Middle frontal gyrus (tissue), 1 donor: ENCODE measurements around the gene DRC1.

Experiments used
- DNase-seq: peaks from one replicate; pipeline ENCODE4 v3.0.0-alpha.2; 2015; ENCODE audit warnings: low spot score; ENCODE audit errors: extremely low spot score

DRC1 gene

DNA sequence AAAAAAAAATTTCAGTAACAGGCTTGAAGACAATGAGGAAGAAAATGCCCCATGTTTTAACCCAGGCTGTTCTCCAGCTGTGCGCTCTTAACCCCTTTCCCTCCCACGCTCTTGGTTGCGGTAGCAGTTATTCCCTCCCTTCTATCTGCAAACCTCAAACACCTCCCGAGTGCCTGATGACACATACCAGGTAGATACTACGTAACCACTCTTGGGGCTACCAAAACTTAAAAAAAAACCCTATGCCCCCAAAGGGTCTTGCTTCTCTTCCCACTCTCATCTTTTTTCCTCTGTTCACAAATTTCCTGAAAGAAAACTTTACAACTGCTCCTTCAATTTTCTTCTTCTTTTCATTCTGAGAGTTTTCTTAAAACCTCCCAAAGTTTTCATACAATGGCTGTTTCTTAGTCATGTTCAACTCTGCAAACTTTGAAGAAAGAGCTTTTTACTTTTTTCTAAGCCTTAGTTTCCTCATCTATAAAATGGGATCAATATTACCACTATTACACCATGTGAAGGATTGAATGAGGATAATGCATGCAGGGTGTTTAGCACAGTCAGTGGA is 4.9 kb upstream of the DRC1 start:
- no peak for DNase-seq

DNA sequence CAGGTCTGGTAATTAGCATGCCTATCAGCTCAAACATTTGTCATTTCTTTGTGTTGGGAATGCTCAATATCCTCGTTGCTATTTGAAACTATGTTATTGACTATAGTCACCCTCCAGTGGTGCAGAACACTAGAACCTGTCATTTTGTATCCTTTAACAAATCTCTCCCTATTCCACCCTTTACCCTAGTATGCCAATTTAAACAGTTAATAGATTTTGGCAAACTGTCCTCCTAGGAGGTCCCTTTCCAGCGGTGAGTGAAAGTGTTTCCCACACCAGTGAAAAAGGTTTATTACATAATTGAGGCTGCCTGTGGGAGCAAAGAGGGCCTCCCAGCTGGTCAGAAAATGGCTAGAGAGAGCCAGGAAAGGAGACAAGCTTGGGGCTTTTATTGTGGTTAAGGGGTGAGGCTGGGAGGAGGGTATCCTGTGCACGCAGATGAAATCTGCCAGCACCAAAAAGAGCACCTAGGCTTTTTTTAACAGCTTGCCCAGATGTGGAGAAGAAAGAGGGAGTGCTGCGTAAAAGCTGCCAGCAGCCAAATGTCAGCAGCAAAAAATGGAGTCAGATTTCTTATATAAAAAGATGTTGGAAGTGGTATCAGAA is 1.8 kb upstream of the DRC1 start:
- DNase-seq: no peak

DNA sequence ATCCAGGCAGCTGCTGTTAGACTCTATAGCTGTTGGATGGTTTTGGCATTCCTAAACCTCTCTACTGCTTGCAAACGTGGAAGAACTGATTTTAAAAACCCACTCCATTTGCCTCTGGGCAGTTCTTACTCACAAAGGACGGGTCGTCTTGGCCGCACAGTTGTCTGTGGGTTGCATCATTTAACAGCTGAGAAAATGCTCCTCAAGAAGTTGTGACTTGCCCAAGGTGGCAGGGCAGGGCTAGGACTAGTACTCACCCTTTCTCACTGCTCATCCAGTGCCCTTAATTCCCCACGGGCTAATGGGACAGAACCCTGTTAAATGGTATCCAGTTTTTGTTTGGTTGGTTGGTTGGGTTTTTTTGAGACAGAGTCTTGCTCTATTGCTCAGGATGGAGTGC is 997 bp upstream of the DRC1 start:
- no peak for DNase-seq

DNA sequence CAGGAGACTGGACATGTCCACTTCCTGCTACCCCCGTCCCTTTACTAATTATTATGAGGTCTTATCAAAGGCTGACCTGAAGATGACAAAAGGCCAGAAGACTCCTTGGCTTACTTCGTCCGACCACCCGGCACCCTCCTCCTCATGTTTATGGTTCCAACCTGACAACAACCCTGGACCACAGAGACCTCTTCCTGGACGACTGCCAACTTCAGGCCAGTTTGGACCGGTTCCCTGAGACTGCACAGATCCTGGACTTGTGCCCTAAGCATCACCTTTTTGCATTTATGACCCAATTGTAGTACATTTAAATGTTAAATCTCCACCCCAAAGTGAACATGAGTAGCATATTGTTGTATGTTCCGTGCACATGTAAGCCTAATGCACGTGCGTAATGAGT is 5.8 kb downstream of the DRC1 start:
- no peak for DNase-seq

DNA sequence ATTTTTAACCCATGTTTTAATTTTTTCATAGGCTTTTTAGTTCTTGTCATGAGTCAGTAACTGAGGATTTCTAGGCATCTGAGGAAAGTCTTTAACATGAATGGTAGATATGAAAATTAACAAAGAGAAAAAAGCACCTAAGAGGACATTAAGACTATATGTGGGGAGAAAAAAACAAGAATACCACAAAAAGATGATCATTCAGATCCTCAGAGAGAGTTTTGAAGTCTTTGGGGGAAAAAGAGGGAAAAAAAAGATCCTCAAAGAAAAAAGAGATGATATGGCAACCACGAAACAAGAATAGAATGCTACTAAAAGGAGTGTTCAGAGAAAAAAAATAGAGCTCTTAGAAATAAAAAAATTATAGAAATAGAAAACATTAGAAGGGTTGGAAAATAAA is 8.1 kb downstream of the DRC1 start:
- no peak for DNase-seq

DNA sequence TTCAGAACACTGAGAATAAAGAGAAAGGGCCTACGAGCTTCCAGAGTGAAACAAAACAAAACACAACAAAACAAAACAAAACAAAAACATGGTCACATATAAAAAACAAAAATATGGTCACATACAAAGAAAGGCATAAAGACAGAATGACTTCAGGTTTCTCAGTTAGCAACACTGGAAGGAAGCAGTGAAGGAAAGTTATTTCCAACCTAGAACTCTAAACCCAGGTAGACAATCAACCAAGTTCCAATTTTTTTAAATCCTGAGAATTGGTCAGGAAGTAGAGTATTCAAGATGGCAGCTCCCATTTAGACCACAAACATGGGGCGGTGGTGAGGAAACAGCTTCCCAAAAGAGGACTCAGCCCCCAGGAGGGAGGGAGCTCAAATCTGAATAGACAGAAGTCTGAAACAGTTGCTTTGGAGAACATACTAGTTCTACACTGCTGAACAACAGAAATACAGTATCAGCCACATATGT is 9.1 kb downstream of the DRC1 start:
- no peak for DNase-seq

DNA sequence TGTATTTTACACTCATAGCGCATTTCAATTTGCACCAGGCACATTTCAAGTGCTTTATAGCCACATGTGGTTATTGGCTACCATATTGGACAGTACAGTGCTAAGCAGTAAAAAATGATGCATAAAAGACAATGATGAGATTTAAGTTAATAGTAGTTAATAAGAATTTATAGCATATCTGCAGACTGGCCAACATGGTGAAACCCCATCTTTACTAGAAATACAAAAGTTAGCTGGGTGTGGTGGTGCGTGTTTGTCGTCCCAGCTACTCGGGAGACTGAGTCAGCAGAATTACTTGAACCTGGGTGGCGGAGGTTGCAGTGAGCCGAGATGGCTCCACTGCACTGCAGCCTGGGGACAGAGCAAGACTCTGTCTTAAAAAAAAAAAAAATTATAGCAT is 9.7 kb downstream of the DRC1 start:
- no peak for DNase-seq

DNA sequence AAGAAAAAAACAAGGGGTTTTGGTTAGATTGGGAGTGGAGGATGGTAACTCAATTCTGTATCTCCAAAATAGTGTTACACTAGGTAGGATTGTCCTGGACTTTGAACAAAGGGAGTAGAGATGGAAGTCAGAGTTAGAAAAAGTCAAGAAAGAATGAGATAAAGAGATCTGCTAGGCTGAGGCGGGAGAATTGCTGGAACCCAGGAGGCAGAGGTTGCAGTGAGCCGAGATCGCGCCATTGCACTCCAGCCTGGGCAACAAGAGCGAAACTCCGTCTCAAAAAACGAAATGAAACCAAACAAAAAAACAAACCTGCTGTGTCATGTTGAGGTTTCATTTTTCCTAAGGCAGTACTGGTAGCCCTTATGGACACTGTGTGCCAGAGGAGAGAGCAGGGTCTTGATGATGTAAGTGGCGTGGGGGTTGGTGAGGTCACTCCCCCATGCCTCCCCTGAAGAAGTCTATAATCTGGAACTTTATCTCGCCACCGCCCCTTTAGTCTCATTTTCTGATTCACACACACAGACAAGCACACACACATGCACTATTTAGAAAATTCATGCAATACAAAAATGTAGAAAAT is 10.5 kb downstream of the DRC1 start:
- DNase-seq: no peak

DNA sequence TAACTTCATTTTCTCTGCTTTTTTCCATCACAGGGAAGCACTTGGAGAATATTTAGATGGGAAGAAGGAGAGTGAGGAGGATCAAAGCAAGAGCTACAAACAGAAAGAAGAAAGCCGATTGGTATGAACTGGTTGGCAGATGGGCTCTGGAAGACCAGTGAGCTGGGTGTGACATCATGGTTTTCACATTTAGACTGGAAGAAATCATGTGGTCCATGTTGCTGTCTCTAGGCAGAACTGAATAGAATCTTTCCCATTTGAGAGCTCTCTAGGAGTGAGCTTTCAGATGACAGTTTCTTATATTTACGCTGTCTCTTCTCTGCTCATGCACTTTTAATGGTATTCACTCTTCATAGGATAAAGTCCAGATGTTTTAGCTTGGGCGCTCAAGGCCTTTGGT is 12.6 kb downstream of the DRC1 start:
- no peak for DNase-seq

DNA sequence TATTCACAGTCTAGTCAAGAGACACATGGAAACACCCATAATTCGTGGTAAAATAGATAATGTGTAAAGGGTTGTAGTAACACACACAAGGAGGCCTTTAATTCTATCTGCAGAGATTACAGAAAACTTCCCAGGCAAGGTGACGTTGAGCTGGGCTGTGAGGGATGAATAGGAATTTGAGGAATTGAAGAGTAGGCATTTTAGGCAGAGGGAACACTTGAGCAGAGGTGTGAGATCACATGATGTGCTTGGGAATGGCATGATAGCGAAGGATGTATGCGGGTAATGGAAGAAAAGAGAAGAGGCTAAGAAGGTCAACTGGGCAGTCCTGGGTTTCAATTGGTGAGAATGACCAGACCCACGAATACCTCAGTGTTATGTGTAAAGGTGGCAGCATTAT is 20.2 kb downstream of the DRC1 start:
- DNase-seq: no peak

DNA sequence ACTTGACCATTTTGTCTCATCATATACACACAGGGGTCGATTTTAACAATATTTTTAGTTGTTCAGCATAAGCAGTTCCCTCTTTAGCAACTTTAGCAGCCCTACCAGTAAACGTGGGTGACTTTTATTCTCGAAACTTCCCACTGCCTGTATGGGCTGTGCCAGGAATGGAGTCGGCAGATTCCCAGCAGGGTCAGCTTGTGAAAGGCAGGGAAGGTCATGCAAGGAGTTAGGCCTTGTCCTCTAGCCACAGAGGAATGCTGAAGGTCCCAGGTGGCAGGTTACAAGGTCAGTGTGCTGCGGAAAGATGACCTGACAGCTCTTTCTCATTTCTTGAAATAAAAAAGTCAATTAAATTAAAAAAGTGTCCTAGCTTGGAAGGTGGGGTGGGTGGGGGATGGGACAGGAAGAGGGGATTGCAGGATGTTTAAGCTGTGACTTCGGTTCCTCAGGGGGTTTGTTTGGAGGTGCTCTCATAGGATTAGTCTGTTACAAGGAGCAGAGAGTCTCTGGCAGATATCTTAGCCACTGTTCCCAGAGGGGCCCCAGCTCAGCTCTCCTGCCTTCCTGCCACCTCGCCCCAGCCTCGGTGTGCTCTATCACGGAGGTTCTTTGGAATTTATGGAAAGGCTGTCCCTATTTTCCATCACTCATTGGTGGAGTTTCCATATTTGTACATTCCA is 21.4 kb downstream of the DRC1 start:
- DNase-seq: no peak

DNA sequence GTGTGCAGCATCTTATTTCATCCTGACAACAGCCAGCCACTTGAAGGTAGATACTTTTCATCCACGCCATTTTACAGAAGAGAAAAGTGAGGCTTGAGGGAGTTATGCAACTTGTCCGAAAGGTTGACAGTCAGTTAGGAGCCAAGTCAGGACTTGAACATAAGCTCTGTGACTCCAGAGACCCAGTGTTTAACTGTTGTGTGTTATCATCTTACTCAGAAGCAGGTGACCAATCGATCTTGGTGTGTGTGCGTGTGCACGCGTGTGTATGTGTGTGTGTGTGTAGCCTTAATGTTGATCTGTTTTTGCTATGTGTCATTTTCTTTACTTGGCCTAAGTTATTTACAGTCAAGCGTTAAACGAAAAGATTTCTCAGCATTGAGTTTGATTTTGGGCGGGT is 22.0 kb downstream of the DRC1 start:
- no peak for DNase-seq

DNA sequence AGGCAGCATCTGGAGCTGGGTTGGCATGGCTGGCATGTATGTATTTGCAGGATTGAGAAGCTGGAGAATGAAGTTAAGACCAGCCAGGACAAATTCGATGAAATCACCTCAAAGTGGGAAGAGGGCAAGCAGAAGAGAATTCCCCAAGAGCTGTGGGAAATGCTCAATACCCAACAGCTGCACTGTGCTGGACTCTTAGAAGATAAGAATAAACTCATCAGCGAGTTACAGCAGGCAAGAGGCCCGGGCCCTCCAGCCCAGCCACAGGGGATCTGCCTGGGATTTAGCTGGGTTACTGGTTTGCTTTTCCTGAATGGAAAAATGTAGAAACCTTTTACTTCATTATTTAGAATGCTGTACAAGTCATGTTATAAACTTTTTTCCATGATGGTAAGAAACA is 22.5 kb downstream of the DRC1 start:
- no peak for DNase-seq

DNA sequence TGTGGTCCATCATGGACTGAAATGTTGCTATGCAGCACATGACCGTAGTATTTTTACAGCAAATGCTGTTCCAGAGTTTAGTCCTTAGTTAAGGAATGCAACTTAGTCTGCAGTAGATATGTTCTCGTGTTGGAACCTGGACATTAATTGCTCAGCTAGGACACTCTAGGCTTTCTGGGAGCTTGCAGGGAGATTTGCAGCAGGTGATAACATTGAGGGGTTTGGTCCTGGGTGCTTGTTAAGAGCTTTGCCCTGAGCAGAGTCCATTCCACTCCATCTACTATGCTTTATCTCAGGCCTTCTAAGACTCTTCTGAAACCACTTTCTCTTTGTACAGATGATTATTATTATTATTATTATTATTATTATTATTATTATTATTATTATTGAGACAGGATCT is 27.1 kb downstream of the DRC1 start:
- no peak for DNase-seq

DNA sequence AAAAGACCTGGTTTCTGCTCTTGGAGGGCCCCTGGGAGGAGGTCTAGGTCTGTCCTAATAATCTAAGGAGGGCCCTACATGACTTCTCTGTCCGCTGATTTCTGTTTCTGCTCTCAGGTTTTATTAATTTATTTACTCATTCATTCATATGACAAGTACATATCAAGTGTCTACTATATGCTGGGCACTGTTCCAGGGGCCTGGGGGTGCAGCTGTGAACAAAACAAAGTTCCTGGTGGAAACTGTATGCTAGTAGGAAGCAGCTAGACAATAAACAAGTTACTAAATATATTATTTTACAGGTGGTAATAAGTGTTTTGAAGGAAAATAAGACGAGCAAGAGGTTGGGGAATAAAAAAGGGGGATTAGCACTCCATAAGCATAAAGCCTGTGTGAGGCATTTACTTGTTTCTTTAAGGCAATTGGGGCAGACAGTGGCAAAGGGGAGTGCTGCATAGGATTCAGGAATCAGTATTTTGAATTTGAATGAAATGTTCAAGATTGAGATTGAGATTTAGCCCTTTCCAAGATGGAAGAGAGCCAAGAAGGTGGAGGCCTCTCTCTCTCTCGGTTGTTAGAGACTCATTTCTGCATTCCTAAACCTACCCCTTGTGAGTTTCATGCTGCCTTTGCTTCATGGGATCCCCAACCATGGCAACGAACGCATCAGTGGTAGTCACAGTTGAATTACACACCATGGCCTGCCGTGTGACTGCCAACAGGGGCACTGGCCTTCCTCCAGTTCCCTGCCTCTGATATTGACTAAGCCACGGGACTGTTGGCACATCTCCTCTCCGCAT is 28.3 kb downstream of the DRC1 start:
- no peak for DNase-seq

DNA sequence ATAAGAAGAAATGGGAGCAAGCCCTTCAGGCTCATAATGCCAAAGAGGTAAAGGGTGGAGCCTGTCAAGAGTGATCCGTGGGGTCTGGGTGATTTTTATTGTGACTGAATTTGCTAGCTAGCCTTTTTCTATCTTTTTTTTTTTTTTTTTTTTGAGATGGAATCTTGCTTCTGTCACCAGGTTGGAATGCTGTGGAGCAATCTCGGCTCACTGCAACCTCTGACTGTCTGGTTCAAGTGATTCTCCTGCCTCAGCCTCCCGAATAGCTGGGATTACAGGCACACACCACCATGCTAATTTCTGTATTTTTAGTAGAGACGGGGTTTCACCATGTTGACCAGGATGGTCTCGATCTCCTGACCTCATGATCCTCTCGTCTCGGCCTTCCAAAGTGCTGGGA is 29.1 kb downstream of the DRC1 start:
- no peak for DNase-seq

DNA sequence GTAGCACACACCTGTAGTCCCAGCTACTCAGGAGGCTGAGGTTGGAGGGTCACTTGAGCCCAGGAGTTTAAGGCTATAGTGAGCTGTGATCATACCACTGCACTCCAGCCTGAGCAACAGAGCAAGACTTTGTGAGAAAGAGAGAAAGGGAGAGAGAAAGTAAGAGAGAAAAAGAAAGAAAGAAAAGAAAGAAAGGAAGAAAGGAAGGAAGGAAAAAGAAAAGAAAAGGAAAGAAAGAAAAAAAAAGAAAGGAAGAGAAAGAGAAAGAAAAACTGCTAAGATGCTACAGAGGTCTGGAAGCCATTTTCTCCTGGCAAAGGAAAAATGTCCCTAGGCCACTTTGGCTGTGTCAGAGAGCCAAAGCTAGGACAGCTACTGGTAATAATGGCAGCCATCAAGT is 30.6 kb downstream of the DRC1 start:
- no peak for DNase-seq

DNA sequence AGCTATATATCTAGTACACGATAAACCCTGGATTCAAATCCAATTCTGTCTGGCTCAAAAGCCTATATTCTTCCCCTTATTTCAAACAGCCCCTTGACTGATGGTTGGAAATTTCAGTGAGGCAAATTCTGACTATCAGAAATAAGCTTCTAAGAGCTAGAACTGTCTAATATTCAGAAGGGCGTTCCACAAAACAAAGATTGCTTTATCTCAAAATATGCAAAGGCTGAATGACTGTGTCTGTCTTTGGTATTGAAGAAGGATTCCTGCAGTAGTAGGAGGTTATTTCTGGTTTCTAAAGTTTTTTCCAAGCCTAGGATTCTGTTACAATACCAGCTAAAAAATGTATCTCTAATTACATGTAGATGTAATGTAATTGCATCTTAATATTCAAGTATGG is 31.1 kb downstream of the DRC1 start:
- DNase-seq: no peak

DNA sequence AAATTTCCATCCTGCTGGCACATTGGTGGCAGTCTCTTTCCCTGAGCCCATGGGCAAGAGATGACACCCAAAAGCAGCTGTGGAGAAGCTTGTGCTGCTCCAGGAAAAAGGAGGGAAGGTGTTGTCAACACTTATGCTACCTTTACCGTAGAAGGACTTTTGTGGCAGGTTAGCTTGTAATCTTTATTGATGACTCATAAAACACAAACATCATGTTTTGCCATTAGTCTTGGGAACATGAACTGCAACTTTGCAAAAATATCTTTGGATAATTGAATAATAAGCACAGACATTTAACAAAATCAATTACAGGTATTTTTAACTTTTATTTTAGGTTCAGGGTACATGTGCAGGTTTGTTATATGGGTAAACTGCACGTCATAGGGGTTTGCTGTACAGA is 33.4 kb downstream of the DRC1 start:
- no peak for DNase-seq

DNA sequence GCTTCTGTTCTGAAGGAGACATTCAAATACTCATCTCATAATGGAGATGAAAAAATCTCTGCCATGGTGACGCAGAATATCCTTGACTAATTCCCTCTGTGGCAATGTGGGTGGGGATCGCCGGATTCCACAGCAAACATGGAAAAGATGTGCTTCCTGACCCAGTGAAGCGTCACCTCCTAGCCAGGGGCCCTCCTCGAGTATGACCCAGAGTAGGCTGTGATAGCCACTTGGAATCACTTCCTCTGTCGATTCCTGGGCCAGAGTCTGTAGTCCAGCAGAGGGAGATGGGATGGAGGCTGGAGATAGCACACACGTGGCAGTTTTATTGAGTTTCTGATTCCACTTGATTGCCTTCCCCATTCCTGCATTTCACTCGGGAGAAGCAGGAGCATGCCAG is 36.8 kb downstream of the DRC1 start:
- DNase-seq: no peak

DNA sequence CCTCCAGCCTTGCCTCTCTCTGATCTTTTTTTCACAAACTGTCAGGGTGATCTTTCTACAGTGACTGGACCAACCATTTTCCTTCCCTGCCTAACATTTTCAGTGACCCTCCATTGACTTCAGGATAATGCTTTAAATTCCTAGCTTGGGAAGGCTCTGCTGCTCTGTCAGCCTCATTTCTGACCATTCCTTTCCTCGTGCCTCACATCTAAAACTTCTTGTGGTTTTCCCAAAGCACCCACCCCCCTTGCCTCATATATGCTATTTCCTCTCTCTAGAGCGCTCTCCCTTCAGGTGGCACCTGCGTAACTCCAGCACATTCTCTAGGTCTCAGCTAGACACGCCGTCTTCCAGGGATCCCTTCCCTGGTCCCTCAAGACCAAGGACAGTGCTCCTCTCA is 37.2 kb downstream of the DRC1 start:
- no peak for DNase-seq

DNA sequence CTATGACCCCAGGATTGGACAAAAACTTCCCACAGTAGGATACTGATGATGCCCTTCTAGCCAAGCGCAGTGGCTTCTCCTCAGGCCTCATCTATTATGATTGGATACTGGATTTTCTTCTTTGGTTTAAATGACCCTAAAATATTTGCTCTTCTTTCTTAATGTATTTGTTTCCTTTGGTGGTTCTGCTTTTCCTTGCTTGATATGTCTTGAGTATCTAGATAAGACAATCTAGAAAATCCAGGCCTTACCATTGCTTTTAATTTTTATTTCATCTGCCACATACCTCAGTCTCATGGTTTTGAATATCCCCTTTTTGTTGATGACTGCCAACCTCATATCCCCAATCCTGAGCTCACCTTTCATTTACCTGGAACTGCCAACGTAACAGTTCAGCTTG is 40.6 kb downstream of the DRC1 start:
- DNase-seq: no peak
